ENCODE results near the gene ITGB4. TPM values are rescaled to one million over a fixed set of nuclear protein-coding genes. Genes with fewer than 3 reads are reported as not detected.

ITGB4 gene
- total and polyA plus RNA-seq, 10 of the 15 experiments (the other 5 are each of a cell fraction or from before 2014, with no cell fraction given) = 0.06 to 1.6 (median 0.27) TPM; not detected in 2

GRCh38 chr17:75783803-75784472 is 62.7 kb downstream of the ITGB4 start:
- SMC1A ChIA-PET (ENCODE audit: uncharacterized antibody, unreplicated experiment) = interaction anchor here (0.5 to 3.2 kb wide), 11 partner anchors 8 to 96 kb away, joined by 3 to 11 read pairs (median 4); partner anchors contain the start of genes UNC13D and WBP2
- FAIRE-seq = no peak
- RAD21 ChIA-PET (ENCODE audit: unreplicated experiment) = interaction anchor here (0.6 to 3.1 kb wide), 10 partner anchors 8 to 170 kb away, joined by 3 to 22 read pairs (median 7); partner anchors contain the start of genes GALK1 and WBP2
- CTCF ChIA-PET = interaction anchor here (0.7 to 3.3 kb wide), 21 partner anchors 8 to 698 kb away, joined by 3 to 26 read pairs (median 4); partner anchors contain the start of genes GALK1 and WBP2
- Histone ChIP-seq H3K9ac (ENCODE audit: control insufficient read depth, insufficient read depth, low read length) (peak overlapping the region; percentile 95), H3K4me3 (peak overlapping the region; percentile 79), H2AFZ (ENCODE audit: control insufficient read depth, low read depth, low read length) (peak overlapping the region; percentile 93), H4K20me1 (ENCODE audit: control insufficient read depth, insufficient read depth) (no peaks in the 10 kb centered on the region), H3K27ac (ENCODE audit: control insufficient read depth, insufficient read depth) (peak overlapping the region; percentile 97), H3K4me1 (ENCODE audit: control insufficient read depth, insufficient read depth, low read length) (peaks cover 22% of the 10 kb centered on the region), H3K27me3 (replicated peaks in 1 of 2; ENCODE audit: control insufficient read depth in 2 of 2, insufficient read depth in 2 of 2, low read length in 1 of 2) (no peaks in the 10 kb centered on the region), H3K36me3 (ENCODE audit: control insufficient read depth in 2 of 2, insufficient read depth in 2 of 2, low read length in 1 of 2) (no peaks in the 10 kb centered on the region), H3K4me2 (ENCODE audit: control insufficient read depth, insufficient read depth) (peak overlapping the region; percentile 97), H3K9me3 (replicated peaks; ENCODE audit: control insufficient read depth, insufficient read depth, low read length) (no peaks in the 10 kb centered on the region), H3K79me2 (ENCODE audit: control insufficient read depth, insufficient read depth, low read length) (peaks cover 46% of the 10 kb centered on the region)
- 39% methylated on average over 20 of the region's 20 CpGs for WGBS (ENCODE audit: insufficient coverage, insufficient replicate concordance, low lambda C conversion rate, missing lambda C conversion rate)
- peak; percentile 6 for ATAC-seq
- in situ Hi-C loops (cut with MboI) = loop anchor here (5.0 kb wide), 1 partner anchor 478 kb away; no protein-coding TSS in a partner anchor
- BruUV-seq (replicated peaks) = no TSS peak
- POLR2A ChIA-PET = interaction anchor here (0.6 to 5.4 kb wide), 20 partner anchors 9 to 1652 kb away, joined by 3 to 39 read pairs (median 4); partner anchors contain the start of genes ACOX1, GALK1, TEN1 and TRIM65
- intact Hi-C loops (cut with micrococcal nuclease; ENCODE audit: unreplicated experiment) = loop anchor here (10.0 kb wide), 1 partner anchor 481 kb away; the partner anchor contains the start of gene UBALD2
- DNase-seq (ENCODE audit: low read depth, low spot score) = no peak
- TF ChIP-seq, protein P1, sequence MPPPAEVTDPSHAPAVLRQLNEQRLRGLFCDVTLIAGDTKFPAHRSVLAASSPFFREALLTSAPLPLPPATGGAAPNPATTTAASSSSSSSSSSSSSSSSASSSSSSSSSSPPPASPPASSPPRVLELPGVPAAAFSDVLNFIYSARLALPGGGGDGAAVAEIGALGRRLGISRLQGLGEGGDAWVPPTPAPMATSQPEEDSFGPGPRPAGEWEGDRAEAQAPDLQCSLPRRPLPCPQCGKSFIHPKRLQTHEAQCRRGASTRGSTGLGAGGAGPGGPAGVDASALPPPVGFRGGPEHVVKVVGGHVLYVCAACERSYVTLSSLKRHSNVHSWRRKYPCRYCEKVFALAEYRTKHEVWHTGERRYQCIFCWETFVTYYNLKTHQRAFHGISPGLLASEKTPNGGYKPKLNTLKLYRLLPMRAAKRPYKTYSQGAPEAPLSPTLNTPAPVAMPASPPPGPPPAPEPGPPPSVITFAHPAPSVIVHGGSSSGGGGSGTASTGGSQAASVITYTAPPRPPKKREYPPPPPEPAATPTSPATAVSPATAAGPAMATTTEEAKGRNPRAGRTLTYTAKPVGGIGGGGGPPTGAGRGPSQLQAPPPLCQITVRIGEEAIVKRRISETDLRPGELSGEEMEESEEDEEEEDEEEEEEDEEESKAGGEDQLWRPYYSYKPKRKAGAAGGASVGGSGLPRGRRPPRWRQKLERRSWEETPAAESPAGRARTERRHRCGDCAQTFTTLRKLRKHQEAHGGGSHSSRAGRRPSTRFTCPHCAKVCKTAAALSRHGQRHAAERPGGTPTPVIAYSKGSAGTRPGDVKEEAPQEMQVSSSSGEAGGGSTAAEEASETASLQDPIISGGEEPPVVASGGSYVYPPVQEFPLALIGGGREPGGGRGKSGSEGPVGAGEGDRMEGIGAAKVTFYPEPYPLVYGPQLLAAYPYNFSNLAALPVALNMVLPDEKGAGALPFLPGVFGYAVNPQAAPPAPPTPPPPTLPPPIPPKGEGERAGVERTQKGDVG (CRISPR knock-in tag; IDR thresholded peaks at IDR 0.05) = no peak
- no peak for TF ChIP-seq FOXK2 (IDR thresholded peaks at IDR 0.05)
- TF ChIP-seq JUND (IDR thresholded peaks at IDR 0.05; ENCODE audit: low read depth, low read length) = no peak
- no peak for TF ChIP-seq RAD21 (IDR thresholded peaks at IDR 0.05; ENCODE audit: insufficient read depth, low read depth, low read length)
- no peak for TF ChIP-seq STAT3 (IDR thresholded peaks at IDR 0.05; ENCODE audit: low read depth, low read length)
- no peak for TF ChIP-seq MTA3 (IDR thresholded peaks at IDR 0.05; ENCODE audit: borderline replicate concordance, low read length)
- TF ChIP-seq, protein P2, sequence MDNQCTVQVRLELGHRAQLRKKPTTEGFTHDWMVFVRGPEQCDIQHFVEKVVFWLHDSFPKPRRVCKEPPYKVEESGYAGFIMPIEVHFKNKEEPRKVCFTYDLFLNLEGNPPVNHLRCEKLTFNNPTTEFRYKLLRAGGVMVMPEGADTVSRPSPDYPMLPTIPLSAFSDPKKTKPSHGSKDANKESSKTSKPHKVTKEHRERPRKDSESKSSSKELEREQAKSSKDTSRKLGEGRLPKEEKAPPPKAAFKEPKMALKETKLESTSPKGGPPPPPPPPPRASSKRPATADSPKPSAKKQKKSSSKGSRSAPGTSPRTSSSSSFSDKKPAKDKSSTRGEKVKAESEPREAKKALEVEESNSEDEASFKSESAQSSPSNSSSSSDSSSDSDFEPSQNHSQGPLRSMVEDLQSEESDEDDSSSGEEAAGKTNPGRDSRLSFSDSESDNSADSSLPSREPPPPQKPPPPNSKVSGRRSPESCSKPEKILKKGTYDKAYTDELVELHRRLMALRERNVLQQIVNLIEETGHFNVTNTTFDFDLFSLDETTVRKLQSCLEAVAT (IDR thresholded peaks at IDR 0.05) = peak; percentile 100
- no peak for TF ChIP-seq PAX5 (IDR thresholded peaks at IDR 0.05; ENCODE audit: borderline replicate concordance, low read depth, low read length)
- no peak for TF ChIP-seq SPI1 (IDR thresholded peaks at IDR 0.05; ENCODE audit: borderline replicate concordance, insufficient read depth, low read depth, low read length)
- TF ChIP-seq TCF3 (IDR thresholded peaks at IDR 0.05; ENCODE audit: borderline replicate concordance, insufficient read depth, low read depth, low read length) = no peak
- TF ChIP-seq, protein P3, sequence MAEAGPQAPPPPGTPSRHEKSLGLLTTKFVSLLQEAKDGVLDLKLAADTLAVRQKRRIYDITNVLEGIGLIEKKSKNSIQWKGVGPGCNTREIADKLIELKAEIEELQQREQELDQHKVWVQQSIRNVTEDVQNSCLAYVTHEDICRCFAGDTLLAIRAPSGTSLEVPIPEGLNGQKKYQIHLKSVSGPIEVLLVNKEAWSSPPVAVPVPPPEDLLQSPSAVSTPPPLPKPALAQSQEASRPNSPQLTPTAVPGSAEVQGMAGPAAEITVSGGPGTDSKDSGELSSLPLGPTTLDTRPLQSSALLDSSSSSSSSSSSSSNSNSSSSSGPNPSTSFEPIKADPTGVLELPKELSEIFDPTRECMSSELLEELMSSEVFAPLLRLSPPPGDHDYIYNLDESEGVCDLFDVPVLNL (IDR thresholded peaks at IDR 0.05; ENCODE audit: low read depth, low read length) = no peak
- TF ChIP-seq HDAC6 (IDR thresholded peaks at IDR 0.05; ENCODE audit: unreplicated experiment) = no peak
- no peak for TF ChIP-seq RBBP5 (conservative IDR thresholded peaks at IDR 0.05)
- TF ChIP-seq TARDBP (IDR thresholded peaks at IDR 0.05; ENCODE audit: borderline replicate concordance) = no peak
- TF ChIP-seq SIN3A (IDR thresholded peaks at IDR 0.05; ENCODE audit: low read depth, low read length) = no peak
- no peak for TF ChIP-seq CHD2 (IDR thresholded peaks at IDR 0.05; ENCODE audit: borderline replicate concordance, low read depth, low read length)
- no peak for TF ChIP-seq KLF5 (IDR thresholded peaks at IDR 0.05; ENCODE audit: partially characterized antibody)
